Measurements from ENCODE around the gene IRF2BPL. TPM values are rescaled to one million over a fixed set of nuclear protein-coding genes. Genes with fewer than 3 reads are reported as not detected.
A peak's percentile ranks its signal among the peaks of the same experiment; 100 is the strongest.

Gene IRF2BPL
- total RNA-seq, 2 experiments from 2014 or later, result 23.7 to 25.8 TPM

DNA sequence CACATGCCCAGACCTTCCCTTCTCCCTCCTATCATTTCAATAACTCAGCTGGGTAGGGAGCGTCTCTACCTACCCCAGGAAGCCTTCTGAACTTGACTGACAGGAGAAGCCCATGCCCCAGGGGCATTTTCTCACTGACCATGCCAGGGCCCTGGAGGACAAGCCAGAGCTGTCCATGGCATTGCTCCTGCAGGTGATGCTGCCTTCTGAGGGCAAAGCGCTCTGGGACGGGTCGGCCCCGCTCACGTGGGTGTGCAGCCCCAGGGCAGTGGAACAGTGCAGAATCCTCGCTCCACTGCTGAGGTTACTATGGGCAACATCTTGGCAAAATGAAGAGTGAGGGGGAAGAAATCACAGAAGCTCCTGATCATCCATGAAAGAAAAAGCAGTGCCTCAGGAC lies 41.0 kb upstream of the IRF2BPL start:
- H3K4me2 ChIP-seq (ENCODE audit: low read length), result no peak overlapping the region
- no peak overlapping the region for H3K27ac ChIP-seq (ENCODE audit: low read depth, low read length, poor library complexity, severe bottlenecking)
- no peaks in the 10 kb centered on the region for H3K9me2 ChIP-seq (ENCODE audit: insufficient read depth, low read length)
- no peak for TF ChIP-seq EZH2phosphoT487 (IDR thresholded peaks at IDR 0.05; ENCODE audit: borderline replicate concordance, low read depth, low read length)
- TF ChIP-seq, protein P1, sequence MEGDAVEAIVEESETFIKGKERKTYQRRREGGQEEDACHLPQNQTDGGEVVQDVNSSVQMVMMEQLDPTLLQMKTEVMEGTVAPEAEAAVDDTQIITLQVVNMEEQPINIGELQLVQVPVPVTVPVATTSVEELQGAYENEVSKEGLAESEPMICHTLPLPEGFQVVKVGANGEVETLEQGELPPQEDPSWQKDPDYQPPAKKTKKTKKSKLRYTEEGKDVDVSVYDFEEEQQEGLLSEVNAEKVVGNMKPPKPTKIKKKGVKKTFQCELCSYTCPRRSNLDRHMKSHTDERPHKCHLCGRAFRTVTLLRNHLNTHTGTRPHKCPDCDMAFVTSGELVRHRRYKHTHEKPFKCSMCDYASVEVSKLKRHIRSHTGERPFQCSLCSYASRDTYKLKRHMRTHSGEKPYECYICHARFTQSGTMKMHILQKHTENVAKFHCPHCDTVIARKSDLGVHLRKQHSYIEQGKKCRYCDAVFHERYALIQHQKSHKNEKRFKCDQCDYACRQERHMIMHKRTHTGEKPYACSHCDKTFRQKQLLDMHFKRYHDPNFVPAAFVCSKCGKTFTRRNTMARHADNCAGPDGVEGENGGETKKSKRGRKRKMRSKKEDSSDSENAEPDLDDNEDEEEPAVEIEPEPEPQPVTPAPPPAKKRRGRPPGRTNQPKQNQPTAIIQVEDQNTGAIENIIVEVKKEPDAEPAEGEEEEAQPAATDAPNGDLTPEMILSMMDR (conservative IDR thresholded peaks at IDR 0.05; ENCODE audit: low read length), result no peak
- no TSS peak for BruUV-seq (replicated peaks)
- no peaks in the 10 kb centered on the region for H4K20me1 ChIP-seq (ENCODE audit: insufficient read depth, low read length)
- H3K36me3 ChIP-seq (ENCODE audit: insufficient read depth, low read length), result no peaks in the 10 kb centered on the region
- ChIA-PET POLR2A (interaction anchor here (0.9 kb wide), 1 partner anchor 210 kb away, joined by 4 read pairs; no protein-coding TSS in a partner anchor), CTCF (ENCODE audit: unreplicated experiment) (interaction anchor here (1.2 to 2.0 kb wide), 3 partner anchors 156 to 196 kb away, joined by 3 to 15 read pairs (median 12); no protein-coding TSS in a partner anchor)
- no peaks in the 10 kb centered on the region for H3K4me1 ChIP-seq (ENCODE audit: insufficient read depth, low read length, poor library complexity, severe bottlenecking)
- H3K79me2 ChIP-seq (ENCODE audit: insufficient read depth, low read depth, low read length), result no peaks in the 10 kb centered on the region
- intact Hi-C loops (cut with micrococcal nuclease; ENCODE audit: unreplicated experiment), result no loop called here
- H2AFZ ChIP-seq (ENCODE audit: low read length), result no peak overlapping the region
- H3K4me3 ChIP-seq (ENCODE audit: low read depth, low read length, poor library complexity, severe bottlenecking), result no peak overlapping the region
- H3K9me3 ChIP-seq (ENCODE audit: low read length), result no peaks in the 10 kb centered on the region
- DNase-seq (ENCODE audit: low spot score), result no peak

DNA sequence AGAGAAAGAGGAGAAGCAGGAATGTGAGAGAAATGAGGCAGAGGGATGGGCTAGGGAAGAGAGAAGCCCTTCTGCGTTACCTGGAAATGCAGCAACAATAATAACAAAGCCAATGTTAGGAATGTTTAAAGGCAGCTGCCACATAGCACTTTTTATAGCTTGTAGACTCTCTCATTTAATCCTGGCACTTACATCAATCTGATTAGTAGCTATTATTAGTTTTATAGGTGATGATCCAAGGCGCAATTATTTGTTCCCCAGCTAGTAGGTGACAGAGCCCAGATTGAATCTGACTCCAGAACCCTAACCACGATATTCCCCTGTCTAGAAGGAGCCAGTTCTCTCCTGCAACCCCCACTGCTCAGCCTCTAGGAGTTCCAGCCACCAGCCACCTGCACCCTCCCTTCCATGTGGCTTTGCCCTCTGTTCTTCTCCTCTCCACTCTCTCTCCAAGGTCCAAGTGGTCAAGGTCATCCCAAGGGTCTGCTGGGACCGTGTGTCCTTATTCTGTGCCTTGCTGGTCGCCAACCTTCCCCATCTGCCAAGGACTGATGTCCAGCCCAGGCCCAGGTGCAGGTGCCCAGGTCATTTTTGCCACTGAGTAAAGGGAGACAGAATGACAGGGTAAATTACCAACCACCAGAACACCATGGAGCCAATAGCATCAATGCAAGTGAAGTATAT lies 40.2 kb upstream of the IRF2BPL start:
- POLR2A ChIA-PET, result no interaction called here
- no peaks in the 10 kb centered on the region for H3K36me3 ChIP-seq (ENCODE audit: insufficient read depth, low read length)
- H3K9me3 ChIP-seq (ENCODE audit: low read length), result no peaks in the 10 kb centered on the region
- H3K4me3 ChIP-seq (ENCODE audit: low read depth, low read length, poor library complexity, severe bottlenecking), result no peak overlapping the region
- no peak for DNase-seq (ENCODE audit: low spot score)
- no peak for TF ChIP-seq EZH2phosphoT487 (IDR thresholded peaks at IDR 0.05; ENCODE audit: borderline replicate concordance, low read depth, low read length)
- TF ChIP-seq, protein P1 (conservative IDR thresholded peaks at IDR 0.05; ENCODE audit: low read length), result peak; percentile 20; the same call in 1 of the 2 replicates
- CTCF ChIA-PET (ENCODE audit: unreplicated experiment), result interaction anchor here (0.6 to 1.2 kb wide), 3 partner anchors 156 to 200 kb away, joined by 3 to 10 read pairs (median 3); no protein-coding TSS in a partner anchor
- intact Hi-C loops (cut with micrococcal nuclease; ENCODE audit: unreplicated experiment), result loop anchor here (1.0 kb wide), 3 partner anchors 15 to 192 kb away; no protein-coding TSS in a partner anchor
- H3K27ac ChIP-seq (ENCODE audit: low read depth, low read length, poor library complexity, severe bottlenecking), result no peak overlapping the region
- no peaks in the 10 kb centered on the region for H3K4me1 ChIP-seq (ENCODE audit: insufficient read depth, low read length, poor library complexity, severe bottlenecking)
- H4K20me1 ChIP-seq (ENCODE audit: insufficient read depth, low read length), result no peaks in the 10 kb centered on the region
- no TSS peak for BruUV-seq (replicated peaks)
- H3K79me2 ChIP-seq (ENCODE audit: insufficient read depth, low read depth, low read length), result no peaks in the 10 kb centered on the region
- H3K4me2 ChIP-seq (ENCODE audit: low read length), result no peak overlapping the region
- H3K9me2 ChIP-seq (ENCODE audit: insufficient read depth, low read length), result no peaks in the 10 kb centered on the region
- H2AFZ ChIP-seq (ENCODE audit: low read length), result no peak overlapping the region

Measured in OCI-LY7 (cell line).